H9 (cell line): ENCODE data around the gene CPEB2. TPM values are rescaled to one million over a fixed set of nuclear protein-coding genes. Genes with fewer than 3 reads are reported as not detected.

Source experiments
- DNase-seq: peaks from one replicate; pipeline ENCODE4 v3.0.0-alpha.2; 2017
- H2AFZ ChIP-seq: one replicate; pipeline ENCODE4 v1.6.1; 2013; ENCODE audit warnings: mild to moderate bottlenecking, low read length, control low read depth, moderate library complexity
- H2AK5ac ChIP-seq: 2 replicates; pipeline ENCODE4 v1.6.1; 2013; ENCODE audit warnings: low read length, control low read depth, mixed read lengths; ENCODE audit not compliant: insufficient read length
- H2BK120ac ChIP-seq: one replicate; pipeline ENCODE4 v1.6.1; 2013; ENCODE audit warnings: low read depth, mild to moderate bottlenecking, low read length, control low read depth, inconsistent platforms; ENCODE audit not compliant: poor library complexity, severe bottlenecking
- H2BK12ac ChIP-seq: 2 replicates; pipeline ENCODE4 v1.6.1; 2013; ENCODE audit warnings: low read length, control low read depth, mixed read lengths, low read depth; ENCODE audit not compliant: insufficient read length
- H2BK15ac ChIP-seq: 2 replicates; pipeline ENCODE4 v1.6.1; 2013; ENCODE audit warnings: low read depth, low read length, control low read depth
- H2BK20ac ChIP-seq: one replicate; pipeline ENCODE4 v1.6.1; 2013; ENCODE audit warnings: low read depth, mild to moderate bottlenecking, low read length, control low read depth, inconsistent platforms; ENCODE audit not compliant: poor library complexity, severe bottlenecking
- H2BK5ac ChIP-seq: 2 replicates; pipeline ENCODE4 v1.6.1; 2013; ENCODE audit warnings: low read length, control low read depth, mixed read lengths; ENCODE audit not compliant: insufficient read length
- H3K14ac ChIP-seq: 2 replicates; pipeline ENCODE4 v1.6.1; 2013; ENCODE audit warnings: low read length, control low read depth; ENCODE audit not compliant: insufficient read depth
- H3K18ac ChIP-seq: 2 replicates; pipeline ENCODE4 v1.6.1; 2013; ENCODE audit warnings: low read depth, mild to moderate bottlenecking, mixed read lengths, low read length, control low read depth; ENCODE audit not compliant: insufficient read length
- H3K23ac ChIP-seq: 2 replicates; pipeline ENCODE4 v1.6.1; 2013; ENCODE audit warnings: low read length, control low read depth, mixed read lengths, low read depth; ENCODE audit not compliant: insufficient read length
- H3K23me2 ChIP-seq: 2 replicates; pipeline ENCODE4 v1.6.1; 2013; ENCODE audit warnings: low read depth, mild to moderate bottlenecking, mixed read lengths, low read length, control low read depth; ENCODE audit not compliant: insufficient read length, poor library complexity, severe bottlenecking
- H3K27ac ChIP-seq: 2 replicates; pipeline ENCODE4 v1.5.1; 2013; ENCODE audit warnings: low read length, control low read depth, mixed read lengths, low read depth; ENCODE audit not compliant: insufficient read length
- H3K27me3 ChIP-seq: 2 replicates; pipeline ENCODE4 v1.6.1; 2013; ENCODE audit warnings: low read length, control low read depth, inconsistent platforms; ENCODE audit not compliant: insufficient read depth
- H3K4ac ChIP-seq: 2 replicates; pipeline ENCODE4 v1.6.1; 2013; ENCODE audit warnings: low read depth, mild to moderate bottlenecking, control low read depth, inconsistent platforms, low read length, moderate library complexity
- H3K4me1 ChIP-seq: 2 replicates; pipeline ENCODE4 v1.6.1; 2013; ENCODE audit warnings: low read length, control low read depth, inconsistent platforms; ENCODE audit not compliant: insufficient read depth
- H3K4me2 ChIP-seq: 2 replicates; pipeline ENCODE4 v1.6.1; 2013; ENCODE audit warnings: low read length, control low read depth, mixed read lengths; ENCODE audit not compliant: insufficient read length, insufficient read depth
- H3K56ac ChIP-seq: 2 replicates; pipeline ENCODE4 v1.6.1; 2013; ENCODE audit warnings: low read depth, mild to moderate bottlenecking, mixed read lengths, low read length, control low read depth; ENCODE audit not compliant: insufficient read length
- H3K79me1 ChIP-seq: 2 replicates; pipeline ENCODE4 v1.6.1; 2013; ENCODE audit warnings: low read depth, mild to moderate bottlenecking, moderate library complexity, low read length, control low read depth, inconsistent platforms; ENCODE audit not compliant: insufficient read depth, poor library complexity, severe bottlenecking
- H3K79me2 ChIP-seq: 2 replicates; pipeline ENCODE4 v1.6.1; 2013; ENCODE audit warnings: low read length, control low read depth, inconsistent platforms; ENCODE audit not compliant: insufficient read depth
- H3K9ac ChIP-seq: 2 replicates; pipeline ENCODE4 v1.6.1; 2013; ENCODE audit warnings: low read length, control low read depth, mixed read lengths; ENCODE audit not compliant: insufficient read length; ENCODE audit errors: extremely low read depth
- H3K9me3 ChIP-seq: one replicate; pipeline ENCODE4 v1.6.1; 2013; ENCODE audit warnings: low read depth, low read length, inconsistent platforms; ENCODE audit not compliant: control insufficient read depth
- H3T11ph ChIP-seq: one replicate; pipeline ENCODE4 v1.6.1; 2013; ENCODE audit warnings: mild to moderate bottlenecking, low read length, control low read depth, inconsistent platforms
- H4K20me1 ChIP-seq: one replicate; pipeline ENCODE4 v1.6.1; 2013; ENCODE audit not compliant: control insufficient read depth, insufficient read length, insufficient read depth
- H4K5ac ChIP-seq: 2 replicates; pipeline ENCODE4 v1.6.1; 2013; ENCODE audit warnings: low read depth, mild to moderate bottlenecking, mixed read lengths, low read length, control low read depth; ENCODE audit not compliant: insufficient read length
- H4K8ac ChIP-seq: replicated peaks from 2 replicates; pipeline ENCODE4 v1.6.1; 2013; ENCODE audit warnings: low read length, control low read depth, mixed read lengths, low read depth; ENCODE audit not compliant: insufficient read length
- H4K91ac ChIP-seq: 2 replicates; pipeline ENCODE4 v1.6.1; 2013; ENCODE audit warnings: low read depth, mild to moderate bottlenecking, moderate library complexity, mixed read lengths, low read length, control low read depth; ENCODE audit not compliant: insufficient read length
- H3K27ac Mint-ChIP-seq, 3 experiments: 2 replicates in 2 of 3; 3 replicates in 1 of 3; pipeline ENCODE4 v1.8.0; 2020 to 2021; ENCODE audit warnings: mixed read lengths in 3 of 3, mild to moderate bottlenecking in 1 of 3, moderate library complexity in 1 of 3
- H3K27me3 Mint-ChIP-seq: 2 replicates; pipeline ENCODE4 v1.8.0; 2021; ENCODE audit warnings: low read depth, mild to moderate bottlenecking, moderate library complexity, mixed read lengths
- H3K36me3 Mint-ChIP-seq, 3 experiments: 2 replicates in 2 of 3; 3 replicates in 1 of 3; pipeline ENCODE4 v1.8.0; 2020 to 2021; ENCODE audit warnings: low read depth in 3 of 3, mixed read lengths in 3 of 3; ENCODE audit not compliant: insufficient read depth in 1 of 3
- H3K4me1 Mint-ChIP-seq, 2 experiments: 2 replicates each; pipeline ENCODE4 v1.8.0; 2020; ENCODE audit warnings: mixed read lengths in 2 of 2
- H3K4me3 Mint-ChIP-seq, 2 experiments: 2 replicates in 1 of 2; 3 replicates in 1 of 2; pipeline ENCODE4 v1.8.0; 2020 to 2021; ENCODE audit warnings: mild to moderate bottlenecking in 2 of 2, mixed read lengths in 2 of 2, moderate library complexity in 1 of 2
- H3K9me3 Mint-ChIP-seq, 2 experiments: 2 replicates in 1 of 2; 3 replicates in 1 of 2; pipeline ENCODE4 v1.8.0; 2020; ENCODE audit warnings: mild to moderate bottlenecking in 2 of 2, mixed read lengths in 2 of 2, moderate library complexity in 1 of 2
- CTCF ChIP-seq: fragments of 200-600 bp; sonication (generic); conservative IDR thresholded peaks from 3 replicates; pipeline ENCODE4 v1.8.0; 2021; ENCODE audit warnings: antibody characterized with exemption, mild to moderate bottlenecking
- WGBS: extraction: QIAGEN DNeasy Blood & Tissue Kit; methylation state at CpG from one replicate; pipeline ENCODE4 v1.1.7; 2013; ENCODE audit warnings: missing lambda C conversion rate, low lambda C conversion rate, mixed read lengths; ENCODE audit not compliant: insufficient read length; ENCODE audit errors: extremely low coverage; 5-methylcytosine and 5-hydroxymethylcytosine counted together
- total RNA-seq: library from RNA; stranded (reverse); gene quantifications from 2 replicates; pipeline ENCODE4 v1.2.1, GENCODE V29; 2021

The CPEB2 gene
- total RNA-seq, 1 experiment from 2014 or later = 1.8 TPM

- Mint-ChIP-seq H3K27ac (no peak overlapping the region), H3K36me3 (no peaks in the 10 kb centered on the region), H3K27me3 (no peaks in the 10 kb centered on the region; the same call in 1 of the 2 replicates), H3K9me3 (no peaks in the 10 kb centered on the region), H3K4me1 (no peaks in the 10 kb centered on the region), H3K4me3 (no peak overlapping the region)
- Histone ChIP-seq H3K4me2 (no peak overlapping the region), H3K27me3 (no peaks in the 10 kb centered on the region), H3K9me3 (no peaks in the 10 kb centered on the region), H2BK15ac (no peak overlapping the region), H3K9ac (no peak overlapping the region), H3K4ac (no peak overlapping the region), H2AFZ (no peak overlapping the region), H2BK120ac (no peak overlapping the region), H3K79me1 (no peaks in the 10 kb centered on the region), H2BK5ac (no peak overlapping the region), H3K23ac (no peak overlapping the region), H4K8ac (no peak overlapping the region), H4K91ac (no peak overlapping the region), H4K5ac (no peak overlapping the region), H2BK20ac (no peak overlapping the region), H3K4me1 (no peaks in the 10 kb centered on the region), H3K56ac (no peak overlapping the region), H2BK12ac (no peak overlapping the region), H3K18ac (no peak overlapping the region), H3K14ac (no peak overlapping the region), H3K23me2 (no peaks in the 10 kb centered on the region), H3K79me2 (no peaks in the 10 kb centered on the region), H4K20me1 (no peaks in the 10 kb centered on the region), H2AK5ac (no peak overlapping the region), H3T11ph (no peak overlapping the region), H3K27ac (no peak overlapping the region)
- DNase-seq = no peak
- WGBS = no CpG with 5 or more reads among the region's 3 CpGs
- TF ChIP-seq CTCF = no peak
These were observed 43.8 kb upstream of the CPEB2 start for GRCh38 chr4:14958436-14958835.
